ENCODE measurements around the gene KLC1. TPM values are rescaled to one million over a fixed set of nuclear protein-coding genes. Genes with fewer than 3 reads are reported as not detected.

KLC1 gene
- polyA plus RNA-seq, 2 of the 4 experiments (the other 2 are of a cell fraction), result 81.8 to 150 TPM

- ChIA-PET CTCF (interaction anchor here (0.6 to 3.2 kb wide), 9 partner anchors 8 to 134 kb away, joined by 3 to 9 read pairs (median 3); no protein-coding TSS in a partner anchor), POLR2A (no interaction called here)
Measured at GRCh38 chr14:103694572-103695026, 65.6 kb downstream of the KLC1 start.

DNA sequence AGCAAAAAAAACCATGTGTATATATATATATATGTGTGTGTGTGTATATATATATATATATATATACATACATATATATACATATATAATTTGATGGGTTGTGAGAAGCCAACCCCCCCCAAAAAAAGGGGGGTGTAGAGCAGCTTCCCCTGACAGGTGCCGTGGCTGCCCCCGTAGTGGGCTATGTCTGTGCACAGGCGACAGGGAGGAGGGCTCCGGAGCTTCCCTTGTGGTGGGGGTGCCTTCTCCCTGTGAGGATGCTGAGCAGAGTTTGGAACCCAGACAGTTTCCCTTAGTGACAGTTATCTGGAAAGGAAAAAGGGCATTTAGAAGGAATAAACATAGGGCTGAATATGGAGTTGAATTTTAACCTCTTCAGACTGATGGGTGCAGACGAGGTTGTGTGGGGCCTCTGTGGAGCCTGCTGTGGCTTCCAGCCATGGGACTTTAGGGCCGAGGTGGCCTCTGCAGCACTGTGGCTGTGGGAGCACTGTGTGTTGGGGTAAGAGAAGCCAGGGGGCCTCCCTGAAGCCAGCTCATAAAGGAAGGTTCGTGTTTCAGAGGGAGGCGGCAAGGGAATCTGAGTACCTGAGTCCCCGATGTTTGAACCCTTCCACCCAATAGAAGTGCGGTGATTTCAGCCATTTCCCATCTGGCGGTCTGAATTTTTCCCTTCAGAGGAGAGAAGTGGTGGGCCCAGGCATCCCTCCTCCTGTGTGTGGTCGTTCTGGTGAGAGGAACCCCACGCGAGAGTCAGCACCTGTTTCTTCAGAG lies 66.5 kb downstream of the KLC1 start:
- Histone ChIP-seq H3K4me1 (peaks cover 10% of the 10 kb centered on the region; the same call in 2 of the 3 replicates), H3K27ac (no peak overlapping the region), H3K4me3 (no peak overlapping the region), H3K4me2 (no peak overlapping the region), H3K9me3 (no peaks in the 10 kb centered on the region)
- 81% methylated on average over 14 of the region's 14 CpGs for WGBS (ENCODE audit: missing lambda C conversion rate)
- no peak for DNase-seq (ENCODE audit: low read depth in 1 of 2, low spot score in 1 of 2)
- ChIA-PET POLR2A (no interaction called here), CTCF (interaction anchor here (1.0 to 3.2 kb wide), 5 partner anchors 9 to 135 kb away, joined by 3 to 9 read pairs (median 3); no protein-coding TSS in a partner anchor)
- TF ChIP-seq POLR2A (IDR thresholded peaks at IDR 0.05; ENCODE audit: low read length) (no peak), FOSB (CRISPR knock-in tag; IDR thresholded peaks at IDR 0.05) (no peak), GATA3 (IDR thresholded peaks at IDR 0.05; ENCODE audit: borderline replicate concordance) (no peak), TFCP2L1 (CRISPR knock-in tag; IDR thresholded peaks at IDR 0.05) (no peak), RNF2 (IDR thresholded peaks at IDR 0.05; ENCODE audit: borderline replicate concordance, low read depth) (no peak), NFE2L2 (conservative IDR thresholded peaks at IDR 0.05; ENCODE audit: low read length) (no peak), HEYL (CRISPR knock-in tag; IDR thresholded peaks at IDR 0.05) (no peak), CEBPB (IDR thresholded peaks at IDR 0.05) (no peak), EHF (CRISPR knock-in tag; IDR thresholded peaks at IDR 0.05) (no peak), RFX5 (IDR thresholded peaks at IDR 0.05) (no peak), SMC3 (IDR thresholded peaks at IDR 0.05) (no peak), CHD4 (IDR thresholded peaks at IDR 0.05; ENCODE audit: borderline replicate concordance) (no peak), KDM1A (IDR thresholded peaks at IDR 0.05; ENCODE audit: low read depth) (no peak), CBX2 (IDR thresholded peaks at IDR 0.05; ENCODE audit: borderline replicate concordance, low read depth) (no peak), RAD21 (conservative IDR thresholded peaks at IDR 0.05 in 1 of 2, IDR thresholded peaks at IDR 0.05 in 1 of 2) (no peak)
- no peak for FAIRE-seq
- ATAC-seq, result no peak

More at GRCh38 chr14:103694572-103695026, 65.6 kb downstream of the KLC1 start:
- ATAC-seq (no peak; a peak in 1 of 6 replicates), DNase-seq (ENCODE audit: low read depth in 1 of 2, low spot score in 1 of 2) (no peak), FAIRE-seq (no peak)
- H3K4me3 ChIP-seq, result no peak overlapping the region
- 90% methylated on average over 20 of the region's 20 CpGs for WGBS (ENCODE audit: missing lambda C conversion rate)
- TF ChIP-seq KDM1A (IDR thresholded peaks at IDR 0.05; ENCODE audit: low read depth) (no peak), POLR2AphosphoS2 (conservative IDR thresholded peaks at IDR 0.05; ENCODE audit: low read length) (0 out of 2 replicates have a peak, but pooled peaks have one; percentile 62), BCL3 (IDR thresholded peaks at IDR 0.05) (no peak), JUNB (IDR thresholded peaks at IDR 0.05) (no peak), ZFP36 (IDR thresholded peaks at IDR 0.05; ENCODE audit: borderline replicate concordance, partially characterized antibody) (no peak), POLR2A (IDR thresholded peaks at IDR 0.05; ENCODE audit: low read length) (no peak), BHLHE40 (IDR thresholded peaks at IDR 0.05; ENCODE audit: low read depth, low read length) (no peak)
- TF ChIP-seq, protein P1, sequence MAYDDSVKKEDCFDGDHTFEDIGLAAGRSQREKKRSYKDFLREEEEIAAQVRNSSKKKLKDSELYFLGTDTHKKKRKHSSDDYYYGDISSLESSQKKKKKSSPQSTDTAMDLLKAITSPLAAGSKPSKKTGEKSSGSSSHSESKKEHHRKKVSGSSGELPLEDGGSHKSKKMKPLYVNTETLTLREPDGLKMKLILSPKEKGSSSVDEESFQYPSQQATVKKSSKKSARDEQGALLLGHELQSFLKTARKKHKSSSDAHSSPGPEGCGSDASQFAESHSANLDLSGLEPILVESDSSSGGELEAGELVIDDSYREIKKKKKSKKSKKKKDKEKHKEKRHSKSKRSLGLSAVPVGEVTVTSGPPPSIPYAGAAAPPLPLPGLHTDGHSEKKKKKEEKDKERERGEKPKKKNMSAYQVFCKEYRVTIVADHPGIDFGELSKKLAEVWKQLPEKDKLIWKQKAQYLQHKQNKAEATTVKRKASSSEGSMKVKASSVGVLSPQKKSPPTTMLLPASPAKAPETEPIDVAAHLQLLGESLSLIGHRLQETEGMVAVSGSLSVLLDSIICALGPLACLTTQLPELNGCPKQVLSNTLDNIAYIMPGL (CRISPR knock-in tag; IDR thresholded peaks at IDR 0.05; ENCODE audit: borderline replicate concordance), result no peak
- H3K9me3 ChIP-seq, result no peaks in the 10 kb centered on the region
- no peak overlapping the region for H3K4me2 ChIP-seq
- H3K27ac ChIP-seq, result no peak overlapping the region
- H3K4me1 ChIP-seq, result peaks cover 10% of the 10 kb centered on the region; the same call in 2 of the 3 replicates

- H3K27ac ChIP-seq, result no peak overlapping the region
- no peak for FAIRE-seq
Measured at GRCh38 chr14:103696070-103696402, 67.0 kb downstream of the KLC1 start.

More at GRCh38 chr14:103696070-103696402, 67.0 kb downstream of the KLC1 start:
- ChIA-PET CTCF (interaction anchor here (3.2 kb wide), 1 partner anchor 16 kb away, joined by 9 read pairs; no protein-coding TSS in a partner anchor), POLR2A (no interaction called here)
- Histone ChIP-seq H3K4me2 (no peak overlapping the region), H3K9me3 (no peaks in the 10 kb centered on the region), H3K4me3 (no peak overlapping the region), H3K4me1 (peaks cover 10% of the 10 kb centered on the region; the same call in 2 of the 3 replicates)
- DNase-seq (ENCODE audit: low read depth in 1 of 2, low spot score in 1 of 2) (no peak), ATAC-seq (no peak)
- WGBS (ENCODE audit: missing lambda C conversion rate), result 72% methylated on average over 6 of the region's 13 CpGs
- TF ChIP-seq MYC (IDR thresholded peaks at IDR 0.05; ENCODE audit: borderline replicate concordance, low read length) (no peak), BCL3 (IDR thresholded peaks at IDR 0.05) (no peak), RFX5 (IDR thresholded peaks at IDR 0.05) (no peak), CHD4 (IDR thresholded peaks at IDR 0.05; ENCODE audit: borderline replicate concordance) (no peak), NR3C1 (IDR thresholded peaks at IDR 0.05) (no peak), RNF2 (IDR thresholded peaks at IDR 0.05; ENCODE audit: borderline replicate concordance, low read depth) (no peak)

All from A549 (cell line).